Keratinocyte (primary cell): ENCODE results near the gene MAPT.

ENCODE experiments used
- EZH2 ChIP-seq: IDR thresholded peaks from one replicate; pipeline ENCODE4 v1.6.1; 2012; ENCODE audit warnings: inconsistent platforms, mild to moderate bottlenecking, low read length, moderate library complexity
- TF ChIP-seq, protein P1 (sequence below), 3 experiments: IDR thresholded peaks in 1 of 3; conservative IDR thresholded peaks in 1 of 3; optimal IDR thresholded peaks in 1 of 3; 2 replicates in 2 of 3; 3 replicates in 1 of 3; pipeline versions ENCODE3 to v1.5.1; 2011; ENCODE audit warnings: low read length in 3 of 3, mild to moderate bottlenecking in 3 of 3, moderate library complexity in 2 of 3, control low read depth in 1 of 3, inconsistent platforms in 1 of 3; ENCODE audit not compliant: insufficient read depth in 2 of 3; ENCODE audit errors: extremely low read depth in 1 of 3

DNA sequence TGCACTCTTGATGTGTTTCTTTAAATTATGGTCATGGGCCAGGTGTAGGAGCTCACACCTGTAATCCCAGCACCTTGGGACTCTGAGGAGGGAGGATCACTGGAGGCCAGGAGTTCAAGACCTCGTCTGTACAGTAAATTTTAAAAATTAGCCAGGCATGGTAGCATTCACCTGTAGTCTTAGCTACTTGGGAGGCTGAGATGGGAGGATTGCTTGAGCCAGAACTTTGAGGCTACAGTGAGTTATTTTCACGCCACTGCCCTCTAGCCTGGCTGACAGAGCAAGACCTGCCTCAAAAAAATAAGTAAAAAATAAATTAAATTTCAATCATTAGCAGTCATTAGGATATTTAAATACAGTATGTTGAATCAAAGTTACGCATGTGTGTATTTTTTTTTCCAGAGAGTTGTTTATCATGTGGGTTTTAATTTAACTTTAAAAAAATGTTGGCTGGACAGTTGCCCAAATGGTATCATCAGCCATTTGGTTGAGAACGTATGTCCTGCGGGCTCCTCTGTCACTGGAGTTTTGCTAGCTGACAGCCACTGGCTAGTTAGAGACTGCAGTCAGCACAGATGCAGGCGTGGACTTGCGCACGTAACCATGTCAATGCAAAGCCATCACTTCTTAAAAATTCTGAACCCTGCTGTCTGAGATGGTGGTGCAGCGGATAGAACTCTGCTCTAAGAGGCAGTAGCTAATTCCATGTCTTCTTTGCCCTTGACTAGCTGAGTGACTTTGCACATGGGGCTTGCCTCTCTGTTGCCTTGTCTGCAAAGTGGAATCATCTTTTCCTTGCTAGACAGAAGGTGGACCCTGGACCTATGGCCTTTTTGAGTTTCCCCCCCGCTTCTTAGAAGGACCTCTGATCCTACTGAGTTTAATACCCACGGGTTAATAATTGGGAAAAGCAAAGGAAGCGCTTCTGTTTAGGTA, 40.0 kb downstream of the MAPT start:
- no peak for TF ChIP-seq EZH2
- TF ChIP-seq, protein P1, sequence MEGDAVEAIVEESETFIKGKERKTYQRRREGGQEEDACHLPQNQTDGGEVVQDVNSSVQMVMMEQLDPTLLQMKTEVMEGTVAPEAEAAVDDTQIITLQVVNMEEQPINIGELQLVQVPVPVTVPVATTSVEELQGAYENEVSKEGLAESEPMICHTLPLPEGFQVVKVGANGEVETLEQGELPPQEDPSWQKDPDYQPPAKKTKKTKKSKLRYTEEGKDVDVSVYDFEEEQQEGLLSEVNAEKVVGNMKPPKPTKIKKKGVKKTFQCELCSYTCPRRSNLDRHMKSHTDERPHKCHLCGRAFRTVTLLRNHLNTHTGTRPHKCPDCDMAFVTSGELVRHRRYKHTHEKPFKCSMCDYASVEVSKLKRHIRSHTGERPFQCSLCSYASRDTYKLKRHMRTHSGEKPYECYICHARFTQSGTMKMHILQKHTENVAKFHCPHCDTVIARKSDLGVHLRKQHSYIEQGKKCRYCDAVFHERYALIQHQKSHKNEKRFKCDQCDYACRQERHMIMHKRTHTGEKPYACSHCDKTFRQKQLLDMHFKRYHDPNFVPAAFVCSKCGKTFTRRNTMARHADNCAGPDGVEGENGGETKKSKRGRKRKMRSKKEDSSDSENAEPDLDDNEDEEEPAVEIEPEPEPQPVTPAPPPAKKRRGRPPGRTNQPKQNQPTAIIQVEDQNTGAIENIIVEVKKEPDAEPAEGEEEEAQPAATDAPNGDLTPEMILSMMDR (optimal IDR thresholded peaks at IDR 0.05 in 1 of 3, IDR thresholded peaks at IDR 0.05 in 1 of 3, conservative IDR thresholded peaks at IDR 0.05 in 1 of 3; ENCODE audit: extremely low read depth in 1 of 3, insufficient read depth in 2 of 3, low read length in 3 of 3), result no peak
